Measurements from ENCODE around the gene CCN2.

The CCN2 gene, protein sequence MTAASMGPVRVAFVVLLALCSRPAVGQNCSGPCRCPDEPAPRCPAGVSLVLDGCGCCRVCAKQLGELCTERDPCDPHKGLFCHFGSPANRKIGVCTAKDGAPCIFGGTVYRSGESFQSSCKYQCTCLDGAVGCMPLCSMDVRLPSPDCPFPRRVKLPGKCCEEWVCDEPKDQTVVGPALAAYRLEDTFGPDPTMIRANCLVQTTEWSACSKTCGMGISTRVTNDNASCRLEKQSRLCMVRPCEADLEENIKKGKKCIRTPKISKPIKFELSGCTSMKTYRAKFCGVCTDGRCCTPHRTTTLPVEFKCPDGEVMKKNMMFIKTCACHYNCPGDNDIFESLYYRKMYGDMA

DNA sequence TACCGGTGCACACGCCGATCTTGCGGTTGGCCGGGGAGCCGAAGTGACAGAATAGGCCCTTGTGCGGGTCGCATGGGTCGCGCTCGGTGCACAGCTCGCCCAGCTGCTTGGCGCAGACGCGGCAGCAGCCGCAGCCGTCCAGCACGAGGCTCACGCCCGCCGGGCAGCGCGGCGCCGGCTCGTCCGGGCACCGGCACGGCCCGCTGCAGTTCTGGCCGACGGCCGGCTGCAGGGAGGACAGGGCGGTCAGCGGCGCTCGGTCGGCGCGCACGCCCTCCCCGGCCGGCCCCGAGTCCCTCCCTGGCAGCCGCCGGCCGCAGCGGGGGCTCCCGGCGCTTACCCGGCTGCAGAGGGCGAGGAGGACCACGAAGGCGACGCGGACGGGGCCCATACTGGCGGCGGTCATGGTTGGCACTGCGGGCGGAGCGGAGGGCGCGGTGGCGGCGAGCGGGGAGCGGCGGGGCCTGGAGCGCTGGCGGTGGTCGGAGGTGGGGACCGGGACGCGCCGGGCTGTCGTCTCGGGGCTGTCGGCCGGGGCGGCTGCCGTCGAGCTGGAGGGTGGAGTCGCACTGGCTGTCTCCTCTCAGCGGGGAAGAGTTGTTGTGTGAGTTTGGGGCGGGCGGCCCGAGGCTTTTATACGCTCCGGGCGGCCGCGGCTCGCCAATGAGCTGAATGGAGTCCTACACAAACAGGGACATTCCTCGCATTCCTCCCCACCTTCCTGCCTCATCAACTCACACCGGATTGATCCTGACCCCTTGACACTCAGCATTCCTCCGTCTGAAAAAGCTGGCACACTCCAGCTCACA lies at the start of gene CCN2:
TSS of gene CCN2 (minus strand) at position 606 of the 809 bp plus-strand sequence. CDS start at position 406, 200 bp downstream.
- peak; percentile 25 for DNase-seq

DNA sequence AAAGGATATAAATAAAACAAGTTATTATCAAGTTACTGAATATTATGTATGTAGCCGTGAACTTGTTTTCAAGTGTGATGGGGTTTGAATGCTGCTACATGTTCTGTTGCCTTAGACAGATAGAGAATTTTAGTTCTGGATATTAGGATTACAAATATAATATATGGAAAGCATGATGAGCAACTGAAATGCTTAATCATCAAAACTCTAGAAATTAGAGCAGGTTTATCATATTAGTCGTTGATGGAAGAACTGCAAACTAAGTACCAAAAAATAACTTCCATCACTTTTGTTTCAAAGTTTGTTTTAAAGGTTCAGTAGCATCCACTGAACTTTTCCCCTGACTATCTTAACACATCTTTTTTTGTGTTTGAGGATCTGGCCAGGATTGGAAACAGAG lies 49.1 kb upstream of the CCN2 start:
- no peak for DNase-seq

DNA sequence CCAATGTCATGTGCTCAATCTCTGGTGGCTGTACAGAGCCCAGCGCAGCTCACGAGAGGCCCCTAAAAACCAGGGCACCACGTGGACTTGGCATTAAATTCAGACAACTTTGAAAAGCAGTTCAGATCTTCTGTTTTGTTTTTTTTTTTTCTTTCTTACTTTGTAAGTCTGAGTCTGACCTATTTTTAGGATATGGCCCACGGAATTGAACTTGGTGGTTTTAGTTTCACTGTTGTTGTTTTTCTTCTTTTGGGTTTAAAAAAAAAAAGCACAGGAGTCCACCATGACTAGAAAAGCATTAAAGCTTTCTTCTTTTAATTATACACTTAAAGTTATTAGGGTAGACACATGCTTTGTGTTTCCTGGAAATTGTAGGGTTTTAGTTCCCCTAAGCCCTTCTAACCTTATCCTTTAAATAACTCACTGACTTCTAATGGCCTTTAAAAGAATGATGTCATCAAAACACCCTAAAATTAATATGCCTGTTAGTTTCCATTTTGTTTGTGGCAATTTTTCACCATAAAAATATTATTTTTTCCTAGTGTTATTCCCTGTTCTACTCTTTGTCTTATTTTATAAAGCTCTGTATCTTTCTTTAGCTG lies 48.5 kb upstream of the CCN2 start:
- no peak for DNase-seq

DNA sequence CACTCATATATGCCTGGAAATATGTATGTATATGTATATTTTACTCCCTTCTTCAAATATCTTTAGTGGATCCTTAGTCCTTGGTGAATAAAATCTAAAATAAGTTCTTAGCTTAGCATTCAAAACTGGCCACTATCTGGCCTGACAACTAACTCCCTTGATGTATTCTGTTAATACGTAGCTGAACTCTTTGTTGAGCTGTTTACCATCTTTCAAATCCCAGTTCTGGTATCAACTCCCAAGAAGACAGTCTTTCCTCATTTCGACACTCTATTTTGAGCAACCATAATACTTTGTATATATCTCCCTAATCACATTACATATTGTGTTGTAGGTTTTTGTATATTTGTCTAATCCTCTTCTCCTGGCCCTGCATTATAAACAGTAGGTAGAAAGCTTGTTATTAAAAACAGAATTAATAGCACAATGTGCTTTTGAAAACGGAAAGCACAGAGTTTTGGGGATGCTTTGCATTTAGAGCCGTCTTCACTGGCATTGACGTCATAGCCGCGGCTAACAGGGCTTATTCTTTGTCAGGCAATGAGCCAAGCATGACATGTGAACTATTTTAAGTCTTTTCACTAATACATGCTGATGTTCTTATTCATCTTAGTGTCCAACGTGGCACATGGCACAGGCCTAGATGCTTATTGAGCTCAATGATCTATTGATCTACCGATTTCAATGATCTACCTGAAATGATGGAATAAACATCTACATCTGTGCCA lies 47.2 kb upstream of the CCN2 start:
- DNase-seq: no peak

DNA sequence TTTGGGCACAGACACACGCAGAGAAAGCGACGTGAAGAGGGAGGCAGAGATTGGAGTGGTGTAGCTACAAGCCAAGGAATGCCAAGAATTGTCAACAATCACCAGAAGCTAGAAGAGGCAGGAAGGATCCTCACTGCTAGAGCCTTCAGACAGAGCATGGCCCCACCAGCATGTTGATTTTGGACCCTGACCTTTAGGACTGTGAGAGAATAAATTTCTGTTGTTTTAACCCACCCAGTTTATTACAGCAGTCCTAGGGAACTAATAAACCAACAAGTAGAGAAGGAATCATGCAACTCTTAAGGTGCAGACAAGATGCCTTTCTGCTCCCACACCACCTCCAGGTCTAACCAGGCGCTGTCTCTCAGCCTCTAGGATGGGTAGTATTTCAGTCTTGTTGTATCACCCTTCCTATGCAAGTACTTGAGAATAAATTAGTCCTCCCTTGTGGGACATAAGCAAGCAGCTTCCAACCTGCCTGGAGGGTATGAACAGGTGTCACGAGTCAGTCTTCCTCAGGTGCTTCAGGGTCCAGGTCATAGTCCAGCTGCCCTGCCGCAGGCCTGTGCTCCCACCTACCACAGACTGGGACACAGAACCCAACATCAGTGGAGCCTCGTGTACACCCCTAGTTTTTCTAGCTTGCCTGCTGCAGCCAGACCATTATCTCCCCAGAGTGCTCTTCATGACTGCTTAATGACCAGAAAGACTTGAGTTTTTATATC lies 46.4 kb upstream of the CCN2 start:
- no peak for DNase-seq

DNA sequence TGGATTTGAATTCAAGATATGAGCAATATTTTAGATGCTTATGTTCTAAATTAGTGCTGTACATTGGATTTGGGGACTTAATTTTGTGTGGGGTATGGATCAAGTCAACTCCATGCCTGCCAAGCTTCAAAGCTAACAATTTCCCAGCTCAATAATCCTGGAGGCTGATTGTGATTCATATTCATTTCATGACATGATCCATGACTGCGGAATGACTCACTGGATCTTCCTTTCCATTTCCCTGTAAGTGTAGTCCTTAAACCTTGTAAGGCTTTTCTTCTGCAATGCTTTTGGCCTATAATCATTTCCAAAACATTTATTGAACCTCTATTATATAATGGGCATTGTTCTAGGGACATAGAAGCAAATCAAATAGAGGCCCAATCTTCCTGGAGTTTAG lies 44.7 kb upstream of the CCN2 start:
- DNase-seq: no peak

DNA sequence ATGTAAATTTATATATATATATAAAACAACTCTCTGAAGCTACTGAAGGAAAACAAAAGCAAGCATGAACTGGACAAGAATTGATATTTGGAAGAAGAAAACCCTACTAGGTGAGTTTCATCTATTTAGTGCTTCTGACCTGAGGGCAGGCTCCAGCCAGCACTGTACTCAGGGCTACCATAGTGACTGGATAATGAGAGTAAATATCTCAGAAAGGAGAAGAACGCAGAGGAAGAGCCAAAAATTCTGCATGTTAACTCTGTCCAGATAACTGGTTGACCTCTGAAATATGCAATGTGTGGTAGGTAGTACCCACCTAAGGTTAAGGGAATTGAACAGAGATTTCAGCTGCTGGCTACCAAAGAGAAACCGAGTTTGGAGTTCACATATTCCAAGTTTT lies 41.4 kb upstream of the CCN2 start:
- no peak for DNase-seq

DNA sequence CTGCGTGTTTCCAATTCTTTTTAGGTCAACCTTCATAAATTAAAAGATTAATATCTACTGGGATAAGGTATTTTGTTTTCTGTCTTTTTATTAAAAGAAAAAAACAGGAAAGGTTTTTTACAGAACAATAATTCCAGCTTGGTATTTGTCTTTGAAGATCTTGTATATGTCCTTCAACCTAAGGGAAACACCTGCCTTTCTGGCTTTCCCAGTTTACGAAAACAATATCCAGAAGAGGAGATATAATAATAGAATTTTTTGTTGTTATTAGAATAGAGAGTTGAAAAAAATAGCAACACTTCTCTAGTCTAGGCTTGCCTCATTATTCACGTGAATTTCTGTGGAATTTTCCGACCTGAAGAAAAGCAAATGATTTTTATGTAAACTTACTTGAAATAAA lies 37.9 kb upstream of the CCN2 start:
- no peak for DNase-seq

DNA sequence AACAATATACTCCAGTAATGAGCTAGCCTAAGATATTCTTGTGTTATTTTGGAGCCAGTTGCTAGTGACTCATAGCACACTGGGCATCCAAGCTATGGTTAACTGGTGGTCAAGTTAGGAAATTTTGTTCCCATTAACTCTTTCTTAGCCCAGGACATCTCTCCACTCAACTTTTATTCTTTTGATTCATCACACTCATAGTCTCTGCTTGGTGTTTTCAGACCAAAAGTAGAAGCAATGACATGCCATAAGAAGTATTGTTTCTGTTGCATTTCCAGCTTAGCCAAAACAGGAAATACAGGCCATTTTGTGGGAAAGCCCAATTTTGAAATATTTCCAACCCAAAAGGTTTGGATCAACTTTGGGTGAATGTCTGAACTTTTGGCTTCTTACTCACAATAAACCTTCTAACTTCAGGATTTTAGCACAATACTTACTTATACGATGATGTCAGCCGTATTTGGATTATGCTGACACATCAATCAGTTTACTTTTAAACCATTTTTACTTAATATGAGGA lies 31.6 kb upstream of the CCN2 start:
- no peak for DNase-seq

DNA sequence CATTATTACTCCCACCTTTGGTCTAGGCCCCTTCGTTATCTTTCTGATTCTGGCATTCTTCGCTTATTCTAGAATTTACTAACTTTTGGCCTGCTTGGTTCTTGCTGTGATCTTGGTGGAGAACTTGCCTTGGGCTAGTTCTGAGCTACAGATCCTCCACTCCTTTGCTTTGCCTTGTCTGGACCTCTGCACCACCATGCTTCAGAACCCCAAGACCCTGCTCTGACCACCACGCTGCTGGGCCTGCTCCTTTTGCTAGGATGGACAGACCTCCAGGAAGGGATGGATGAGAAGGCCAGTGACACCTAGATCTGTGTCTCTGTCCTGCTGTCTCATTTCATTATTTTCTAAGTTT lies 30.4 kb upstream of the CCN2 start:
- DNase-seq: no peak

DNA sequence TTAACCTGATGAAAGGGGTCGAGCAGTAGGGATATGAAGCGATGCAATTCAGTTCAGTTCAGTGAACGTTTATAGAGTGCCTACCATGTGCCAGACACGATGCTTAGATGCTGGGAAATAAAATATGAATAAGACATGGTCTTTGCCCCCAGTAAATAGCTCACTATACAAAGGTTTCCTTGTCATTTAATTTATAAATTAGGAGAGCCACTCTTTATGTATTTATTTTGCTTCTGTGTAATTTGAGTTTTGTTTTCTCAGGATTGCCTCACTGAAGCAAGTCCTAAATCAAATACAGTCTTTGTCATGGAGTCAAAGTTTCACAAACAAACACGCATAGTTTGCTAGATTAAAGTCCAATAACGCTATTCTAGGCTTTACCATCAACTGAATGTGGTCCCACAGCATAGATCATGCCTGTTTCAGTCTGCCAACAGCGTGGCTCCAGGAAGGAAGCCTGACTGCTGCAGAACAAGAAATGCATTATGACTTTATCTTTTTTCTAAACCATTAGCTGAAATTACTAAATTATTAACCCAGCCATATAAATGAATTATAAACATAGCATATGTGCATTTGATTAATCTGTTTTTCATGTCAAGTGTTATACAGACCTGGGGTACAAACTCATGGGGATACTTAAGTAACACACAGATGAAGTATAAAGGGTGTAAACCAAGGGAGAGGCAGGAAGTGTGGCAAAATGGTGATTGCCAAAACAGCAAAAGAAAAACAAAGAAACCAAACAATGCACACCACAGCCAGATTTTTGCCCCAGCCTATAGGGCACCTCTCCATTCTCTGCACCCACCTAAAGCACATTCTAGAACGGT lies 29.8 kb upstream of the CCN2 start:
- DNase-seq: no peak

DNA sequence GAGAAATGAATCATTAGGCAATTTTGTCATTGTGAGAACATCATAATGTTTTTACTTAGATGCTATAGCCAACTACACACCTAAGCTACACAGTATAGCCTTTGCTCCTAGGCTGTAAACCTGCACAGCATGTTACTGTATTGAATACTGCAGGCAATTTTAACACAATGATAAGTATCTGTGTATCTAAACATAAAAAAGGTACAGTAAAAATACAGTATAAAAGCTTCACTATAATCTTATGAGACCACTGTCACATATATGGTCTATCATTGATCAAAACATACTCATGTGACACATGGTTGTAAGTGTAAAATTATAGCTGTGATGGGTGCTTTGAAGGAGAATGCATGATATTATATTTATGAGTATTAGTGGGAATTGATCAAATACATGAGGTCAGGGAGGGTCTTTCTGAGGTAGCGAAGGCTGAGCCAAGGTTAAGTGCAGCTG lies 29.2 kb upstream of the CCN2 start:
- DNase-seq: no peak

DNA sequence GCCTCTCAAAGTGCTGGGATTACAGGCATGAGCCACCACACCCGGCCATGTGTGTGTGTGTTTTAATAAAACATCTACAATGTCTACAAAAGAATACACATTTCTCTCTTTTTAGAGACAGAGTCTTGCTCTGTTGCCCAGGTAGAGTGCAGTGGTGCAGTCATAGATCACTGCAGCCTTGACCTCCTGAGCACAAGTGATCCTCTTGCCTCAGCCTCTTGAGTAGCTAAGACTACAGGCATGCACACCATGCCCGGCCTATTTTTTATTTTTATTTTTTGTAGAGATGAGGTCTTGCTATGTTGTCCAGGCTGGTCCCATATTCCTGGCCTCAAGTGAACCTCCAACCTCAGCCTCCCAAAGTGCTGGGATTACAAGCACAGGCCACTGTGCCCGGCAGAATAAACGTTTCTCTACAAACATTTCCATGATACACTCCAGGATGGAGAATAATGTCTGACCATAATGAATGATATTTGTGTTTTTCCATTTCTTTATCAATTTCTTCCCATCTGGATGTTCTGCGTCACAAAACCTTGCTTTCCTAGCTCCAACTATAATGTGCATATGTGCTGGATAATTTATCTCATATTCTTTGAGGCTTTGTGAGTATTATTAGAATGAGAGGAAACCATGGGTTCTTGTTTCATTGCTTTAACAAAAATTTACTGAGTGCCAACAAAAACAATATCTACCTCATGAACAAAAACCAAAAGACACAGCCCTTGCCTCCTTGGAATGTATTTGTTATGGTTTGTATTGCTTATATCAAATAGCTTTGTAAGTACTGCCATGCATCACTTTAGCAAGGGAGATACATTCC lies 28.6 kb upstream of the CCN2 start:
- DNase-seq: no peak

DNA sequence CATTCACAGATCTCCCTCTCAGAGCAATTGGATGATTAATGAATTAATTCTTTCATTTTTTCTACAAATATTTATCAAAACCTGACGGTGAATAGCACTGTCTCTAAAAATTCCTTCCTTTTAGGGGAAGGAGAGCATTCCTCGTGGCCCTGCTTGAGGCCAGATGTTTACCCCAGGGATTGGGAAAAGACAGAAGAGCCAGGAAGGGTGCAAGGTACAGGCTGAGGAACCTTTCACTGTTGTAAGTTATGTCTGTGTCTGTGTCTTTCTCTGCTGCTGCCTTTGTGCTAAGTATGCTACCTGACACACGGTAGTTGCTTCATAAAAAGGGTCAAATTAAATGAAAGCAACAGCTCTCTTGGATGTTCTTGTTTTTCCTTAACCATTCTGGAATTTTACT lies 27.4 kb upstream of the CCN2 start:
- no peak for DNase-seq

DNA sequence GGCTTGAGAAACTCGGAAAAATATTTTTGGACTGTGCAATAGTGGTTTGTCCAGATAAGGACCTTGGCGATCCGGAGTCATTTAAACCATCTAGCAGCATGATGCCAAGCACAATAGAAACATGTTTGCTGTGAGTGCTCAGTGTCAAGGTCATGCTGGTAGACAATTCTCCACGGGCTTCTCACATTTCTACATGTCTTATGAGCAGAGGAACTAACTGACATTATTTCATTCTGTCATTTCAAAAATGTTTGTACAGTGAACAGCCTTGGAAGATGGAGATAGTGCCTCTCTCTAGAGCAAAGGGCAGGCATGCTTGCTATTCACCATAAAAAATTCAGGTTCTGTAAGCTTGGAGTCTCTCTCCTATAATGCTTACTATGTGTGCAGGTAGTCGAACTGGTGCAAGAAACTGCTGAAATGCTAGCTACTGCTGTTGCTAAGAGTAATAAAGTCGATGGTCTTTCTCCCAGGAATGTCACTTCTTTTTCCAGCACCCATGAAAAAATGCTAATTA lies 25.4 kb upstream of the CCN2 start:
- no peak for DNase-seq

DNA sequence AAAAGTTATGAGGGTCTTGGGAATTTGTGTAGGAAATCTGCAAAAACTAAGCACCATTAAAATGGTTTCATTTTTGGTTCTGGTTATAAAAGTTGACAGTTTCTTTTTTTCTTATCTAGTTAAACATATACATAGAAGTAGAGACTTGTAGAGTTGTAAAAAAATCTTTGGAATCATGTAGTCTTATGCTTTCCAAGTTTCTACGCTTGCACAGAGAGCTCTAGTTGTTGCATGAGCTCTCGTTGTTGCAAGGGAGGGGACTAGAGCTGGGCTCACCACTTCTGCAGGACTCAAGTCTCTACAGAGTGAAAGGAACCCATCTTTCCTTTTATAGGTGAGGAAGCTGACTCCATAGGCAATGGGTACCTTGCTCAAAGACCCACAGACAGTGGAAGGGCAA lies 21.6 kb upstream of the CCN2 start:
- DNase-seq: no peak

DNA sequence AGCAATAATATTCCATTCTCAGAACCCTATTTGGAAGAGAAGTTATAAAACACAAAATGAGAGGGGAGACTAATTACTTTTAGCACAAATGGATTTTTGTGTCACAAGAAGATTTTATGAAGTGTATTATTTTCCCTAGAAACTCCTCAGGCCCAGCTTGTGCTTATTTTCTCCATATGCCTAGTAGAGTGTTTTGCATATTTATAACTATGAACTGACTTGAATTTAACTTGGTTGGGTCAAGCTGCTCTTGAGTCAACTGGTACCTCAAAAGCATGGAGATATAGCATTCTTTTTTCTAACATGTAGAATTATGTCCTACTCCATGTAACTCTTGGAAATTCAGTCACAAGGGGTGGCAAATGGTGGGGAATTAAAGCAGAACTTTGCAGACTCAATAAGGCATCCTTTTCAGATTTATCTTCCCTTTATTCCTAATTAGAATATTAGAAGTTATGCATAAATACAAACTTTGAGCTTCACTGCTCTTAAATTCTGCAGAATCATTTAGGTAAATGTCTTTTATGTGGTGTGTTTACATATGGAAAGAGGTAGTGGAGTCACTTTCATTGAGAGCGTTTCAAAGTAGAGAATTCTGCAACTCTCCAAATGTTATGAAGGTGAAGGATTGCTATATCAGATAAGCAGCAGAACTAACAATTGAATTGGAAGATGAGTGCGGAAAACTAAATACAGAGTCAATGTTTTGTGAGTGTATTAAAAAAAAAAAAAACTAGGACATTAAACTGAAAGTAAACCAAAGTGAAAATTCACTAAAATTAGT lies 19.1 kb upstream of the CCN2 start:
- DNase-seq: no peak

DNA sequence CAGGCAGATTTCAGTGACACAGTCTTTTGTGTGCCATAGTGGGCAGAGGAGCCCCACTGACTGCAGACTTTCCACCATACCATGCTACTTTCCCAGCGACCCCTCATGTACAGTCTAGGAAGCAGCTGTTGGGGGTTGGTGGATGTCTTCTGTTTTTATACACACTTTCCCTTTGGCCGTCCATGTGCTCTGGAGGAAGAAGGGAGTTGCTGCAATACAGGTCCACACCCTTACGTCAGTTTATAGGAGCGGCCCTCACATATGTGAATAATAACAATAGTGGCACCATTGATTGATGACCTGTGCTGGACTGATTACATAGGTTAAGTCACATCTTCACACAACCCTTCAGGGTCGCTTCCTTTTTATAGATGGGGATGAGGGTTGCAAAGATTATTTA lies 17.5 kb upstream of the CCN2 start:
- no peak for DNase-seq

DNA sequence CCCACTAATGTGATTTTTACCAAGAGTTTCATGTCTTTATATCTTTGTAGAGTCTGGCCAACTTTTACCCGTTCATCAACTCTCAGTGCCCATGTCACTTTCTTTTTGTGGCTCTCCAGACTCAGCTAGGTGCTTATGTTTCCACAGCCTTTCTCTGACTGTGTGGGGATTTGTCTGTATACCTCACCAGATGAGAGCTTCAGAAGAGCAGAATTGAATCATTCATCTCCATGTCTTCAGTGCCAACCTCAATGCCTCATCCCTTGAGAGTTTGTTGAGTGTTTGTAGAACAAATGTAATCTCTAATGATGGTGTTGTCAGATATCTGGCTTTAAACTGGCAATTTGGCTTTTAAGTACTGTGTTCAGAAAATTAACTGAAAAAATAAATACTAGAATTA lies 16.8 kb upstream of the CCN2 start:
- no peak for DNase-seq

All from stimulated activated CD8-positive, alpha-beta memory T cell treated with anti-CD3 and anti-CD28 coated beads, Interleukin-4, amount 100 ng/mL, for 48 hours (primary cell).